Dermis blood vessel endothelial cell (primary cell): Measurements from ENCODE around the gene MALT1. TPM values are rescaled to one million over a fixed set of nuclear protein-coding genes. Genes with fewer than 3 reads are reported as not detected.
A peak's percentile ranks its signal among the peaks of the same experiment; 100 is the strongest.

Experiments used
- DNase-seq: peaks from one replicate; pipeline ENCODE4 v3.0.0; 2010
- total RNA-seq: library from RNA; depleted of rRNA; stranded (reverse); fragments of >200 nt; gene quantifications from 2 replicates; pipeline ENCODE4 v1.2.3, GENCODE V29; 2014

Gene MALT1
- total RNA-seq, 1 donor from 2014 or later: 37.1 TPM

DNA sequence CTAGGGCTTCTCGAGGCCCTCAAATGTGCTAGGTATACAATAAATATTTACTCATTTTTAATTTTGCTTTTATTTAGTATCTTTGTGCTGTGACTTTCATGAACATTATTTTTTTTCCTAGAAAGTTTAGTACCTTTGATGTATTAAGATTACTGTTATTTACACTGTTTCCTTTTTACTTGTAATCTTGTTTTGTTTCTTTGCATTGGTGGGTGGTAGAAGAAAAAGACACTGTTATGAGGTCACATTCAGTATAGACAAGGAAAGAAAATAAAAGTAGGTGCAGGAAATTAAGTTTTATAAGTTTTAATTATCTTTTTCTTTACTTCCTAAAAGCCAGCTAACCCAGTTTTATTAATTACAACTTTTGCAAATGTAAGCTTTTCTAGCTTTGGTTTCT lies 23.0 kb downstream of the MALT1 start:
- no peak for DNase-seq

- DNase-seq: no peak
Measured at GRCh38 chr18:58694720-58695468, 23.6 kb downstream of the MALT1 start.

GRCh38 chr18:58695772-58696171 lies 24.5 kb downstream of the MALT1 start:
- no peak for DNase-seq

DNA sequence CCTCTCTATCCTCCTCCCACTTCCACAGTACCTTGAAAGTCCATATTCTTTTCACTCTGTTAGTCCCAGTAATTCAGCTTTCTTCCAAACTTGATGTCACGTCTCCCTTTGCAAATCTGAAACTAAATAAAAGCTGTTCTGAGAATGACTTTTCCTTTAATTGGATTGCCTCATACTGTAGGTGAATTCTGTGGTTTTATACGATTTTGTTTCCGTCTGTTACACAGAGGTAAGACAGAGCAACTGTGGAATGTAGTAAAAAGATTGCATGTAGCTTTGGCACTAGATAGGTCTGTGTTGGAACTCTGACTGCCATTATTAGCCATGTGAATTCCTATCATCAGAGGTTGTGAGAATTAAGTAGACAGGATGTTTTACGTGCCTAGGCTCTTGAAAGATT lies 25.9 kb downstream of the MALT1 start:
- no peak for DNase-seq

DNA sequence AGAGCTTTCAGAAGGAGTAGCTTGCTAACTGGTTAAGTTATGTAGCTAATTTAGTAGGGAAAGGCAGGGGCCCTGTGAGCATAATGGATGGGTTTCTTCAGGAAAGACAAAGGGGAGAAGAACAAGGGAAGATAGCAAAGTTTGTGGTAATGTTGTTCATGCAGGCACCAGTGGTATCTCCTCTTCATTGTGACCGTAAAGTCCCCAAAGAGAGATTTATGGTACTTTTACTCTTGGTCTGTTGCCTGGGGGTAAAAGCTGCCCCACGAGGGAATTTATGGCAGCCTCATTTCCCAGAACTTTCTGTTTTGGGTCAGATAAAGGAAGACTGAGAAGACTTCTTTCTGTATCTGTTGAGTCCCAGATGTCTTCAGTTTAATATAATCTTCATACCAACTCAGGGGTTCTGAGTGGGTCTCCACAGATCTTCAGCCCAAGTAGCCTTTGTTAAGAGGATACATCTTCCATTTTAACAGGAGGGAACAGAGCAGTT lies 27.5 kb downstream of the MALT1 start:
- no peak for DNase-seq

GRCh38 chr18:58699551-58699950 lies 28.3 kb downstream of the MALT1 start:
- peak; percentile 12 for DNase-seq

DNA sequence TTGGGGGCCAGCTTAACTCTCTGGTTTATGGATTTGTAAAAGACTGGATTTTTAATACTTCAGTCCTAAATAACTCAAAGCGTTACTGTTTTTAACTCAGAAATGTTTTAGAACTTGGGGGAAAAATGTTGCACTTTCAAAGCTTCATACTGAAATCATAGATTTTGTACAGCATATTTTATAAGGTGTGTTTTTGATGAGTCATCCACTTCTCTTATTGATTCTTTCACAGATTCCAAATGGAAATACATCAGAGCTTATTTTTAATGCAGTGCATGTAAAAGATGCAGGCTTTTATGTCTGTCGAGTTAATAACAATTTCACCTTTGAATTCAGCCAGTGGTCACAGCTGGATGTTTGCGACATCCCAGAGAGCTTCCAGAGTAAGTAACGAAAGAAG lies 28.9 kb downstream of the MALT1 start:
- DNase-seq: no peak

GRCh38 chr18:58712930-58713329 lies 41.7 kb downstream of the MALT1 start:
- DNase-seq: no peak

- DNase-seq: no peak
Measured at GRCh38 chr18:58714259-58714658, 43.0 kb downstream of the MALT1 start.

GRCh38 chr18:58714821-58715220 lies 43.6 kb downstream of the MALT1 start:
- no peak for DNase-seq

- no peak for DNase-seq
Measured at GRCh38 chr18:58715540-58715939, 44.3 kb downstream of the MALT1 start.

DNA sequence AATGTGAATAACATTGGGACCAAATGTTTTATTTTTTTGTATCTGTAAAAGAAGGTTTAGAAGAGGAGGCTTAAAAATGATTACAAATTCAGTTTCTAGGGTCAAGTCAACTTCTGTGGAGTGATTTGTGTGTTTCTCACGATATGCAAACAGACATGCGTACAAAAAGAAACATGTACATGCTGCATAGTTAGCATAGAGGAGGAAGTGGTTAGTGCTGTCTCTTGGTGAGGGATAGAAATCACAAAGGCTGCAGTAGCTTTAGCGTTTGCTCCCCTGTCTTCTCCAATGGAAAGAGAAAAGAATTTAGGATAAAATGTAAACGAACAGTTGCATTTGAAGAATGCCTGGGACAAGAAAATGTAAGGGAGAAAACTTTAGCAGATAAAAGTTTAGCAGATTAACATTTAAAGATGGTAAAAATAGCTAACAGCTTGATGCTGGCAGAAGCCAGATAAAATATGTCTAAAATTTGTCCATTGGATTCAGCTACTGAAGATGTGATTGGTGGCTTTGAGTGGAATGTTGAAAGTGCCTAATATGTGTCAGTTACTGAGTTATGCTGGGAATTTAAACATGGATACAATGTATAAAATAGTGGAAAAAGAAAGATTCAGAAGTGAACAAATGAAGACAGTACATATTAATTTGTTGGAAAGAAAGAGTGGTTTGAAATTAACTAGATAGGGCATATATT lies 44.9 kb downstream of the MALT1 start:
- DNase-seq: no peak

DNA sequence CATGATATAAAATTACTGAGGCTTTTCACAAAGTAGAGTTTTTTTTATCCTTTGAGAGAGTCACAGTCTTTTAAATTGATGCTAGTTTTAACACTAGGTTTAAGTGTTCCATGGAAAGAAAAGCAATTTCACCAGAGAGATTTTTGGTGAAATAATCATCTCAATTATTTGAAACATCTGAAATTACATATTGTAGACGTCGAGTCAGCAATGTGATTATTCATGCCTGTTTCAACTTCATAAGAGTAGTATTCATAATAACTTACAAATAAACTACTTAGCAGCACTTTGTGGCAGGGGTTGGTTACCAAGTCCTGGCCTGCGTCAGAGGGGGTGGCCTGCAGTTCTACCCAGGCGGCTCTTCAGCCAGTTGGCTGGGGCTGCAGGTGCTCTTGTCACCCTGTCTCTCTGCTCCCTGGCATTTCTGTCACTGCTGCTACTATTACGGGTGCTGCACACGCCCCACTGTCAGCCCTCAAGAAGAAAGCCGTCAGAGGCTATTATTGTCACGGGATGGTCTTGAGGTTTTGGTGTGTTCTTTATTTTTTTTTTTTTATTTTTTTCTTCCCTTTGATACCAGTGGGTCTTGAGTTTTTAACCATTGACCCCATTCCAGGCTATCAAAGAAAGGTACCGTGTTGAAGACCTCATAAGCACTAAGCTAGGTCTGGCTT lies 50.4 kb downstream of the MALT1 start:
- DNase-seq: no peak

DNA sequence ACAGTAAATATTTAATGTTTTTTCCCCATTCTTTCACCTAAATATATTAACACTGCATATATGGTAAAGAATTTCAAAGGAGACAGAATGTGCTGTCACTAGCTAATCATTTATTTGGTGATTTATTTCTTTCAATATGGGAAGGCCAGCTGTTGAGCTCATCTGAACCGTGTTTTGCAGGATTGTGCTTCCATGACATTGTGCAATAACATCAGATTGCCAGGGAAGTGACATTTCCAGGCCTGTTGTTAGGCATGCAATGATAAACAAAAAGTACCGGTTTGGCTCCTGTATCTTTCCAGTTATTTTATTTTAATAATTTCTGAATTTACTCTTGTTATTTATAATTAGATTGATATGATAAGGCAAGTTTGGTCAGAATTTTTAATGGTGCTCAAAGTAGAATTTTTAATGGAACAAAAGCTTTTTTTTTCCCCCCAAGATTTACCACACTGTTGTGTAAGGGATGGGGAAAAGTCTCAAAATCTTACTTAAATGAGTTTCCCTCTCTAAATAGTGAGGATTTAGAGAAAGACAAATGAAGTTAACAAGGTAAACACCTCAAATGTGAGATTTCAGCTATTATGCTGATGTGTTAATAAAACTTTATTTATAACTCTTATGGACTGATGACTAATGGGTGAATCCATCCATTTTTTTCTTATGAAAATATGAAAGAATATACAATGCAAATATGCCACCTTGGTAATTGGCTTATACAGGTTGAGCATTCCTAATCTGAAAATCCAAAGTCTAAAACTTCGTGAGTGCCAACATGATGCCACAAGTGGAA lies 52.7 kb downstream of the MALT1 start:
- DNase-seq: peak; percentile 2

DNA sequence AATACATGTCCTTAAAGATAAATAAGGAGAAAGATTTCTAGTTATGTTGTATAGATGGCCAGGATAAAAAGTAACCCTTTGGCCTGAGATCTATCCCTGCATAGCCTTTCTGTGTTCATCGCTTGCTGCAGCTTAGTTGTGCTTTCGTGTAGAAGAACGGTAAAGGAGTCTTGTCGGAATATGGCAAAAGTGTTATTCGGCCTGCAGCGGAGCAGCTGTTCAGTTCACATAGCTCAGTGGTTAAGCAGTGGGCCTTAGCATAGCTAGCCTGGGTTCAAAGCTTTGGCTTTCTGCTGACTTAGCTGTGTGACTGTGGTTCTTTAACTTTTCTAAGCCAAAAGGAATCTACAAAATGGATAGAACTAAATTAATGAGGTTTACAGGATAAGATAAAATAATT lies 55.4 kb downstream of the MALT1 start:
- DNase-seq: no peak

- no peak for DNase-seq
Measured at GRCh38 chr18:58727776-58728500, 56.7 kb downstream of the MALT1 start.

- DNase-seq: no peak
Measured at GRCh38 chr18:58728719-58729118, 57.5 kb downstream of the MALT1 start.

- no peak for DNase-seq
Measured at GRCh38 chr18:58730618-58731017, 59.4 kb downstream of the MALT1 start.

DNA sequence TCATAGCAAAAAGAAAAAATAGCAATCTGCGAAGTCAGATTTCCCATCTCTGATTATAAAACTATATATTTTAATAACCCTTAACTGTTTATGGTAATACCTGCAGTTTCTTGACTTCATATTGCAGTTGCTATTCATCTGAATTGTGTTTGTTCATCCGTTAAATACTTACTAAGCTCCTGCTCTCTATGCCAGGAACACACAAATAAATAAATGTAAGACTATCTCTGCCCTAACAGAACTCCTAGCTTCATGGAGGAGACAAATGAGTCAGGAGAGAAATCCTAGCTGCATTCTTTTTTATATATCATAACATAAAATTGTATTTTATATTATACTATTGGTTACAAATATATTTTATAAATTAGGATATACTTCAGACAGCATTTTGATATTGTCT lies 61.2 kb downstream of the MALT1 start:
- DNase-seq: no peak

DNA sequence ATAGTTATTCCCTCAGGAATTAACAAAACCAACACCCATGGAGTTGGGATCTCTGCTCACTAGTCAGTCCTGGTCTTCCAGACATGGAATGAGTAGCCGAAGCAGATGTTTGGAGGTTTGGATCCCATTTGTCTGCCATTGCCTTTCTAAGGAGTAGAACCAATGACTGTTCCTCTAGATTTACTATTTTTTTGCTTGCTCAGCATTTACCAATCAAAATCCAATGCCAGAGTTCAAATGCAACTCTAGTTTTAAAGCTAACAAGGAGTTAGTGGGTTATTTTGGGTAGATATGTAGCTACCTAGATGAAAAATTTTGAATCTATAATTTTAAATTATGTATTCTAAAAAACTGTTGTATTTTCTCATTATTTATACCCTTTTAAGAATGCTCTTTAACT lies 62.6 kb downstream of the MALT1 start:
- no peak for DNase-seq

GRCh38 chr18:58738322-58738721 lies 67.1 kb downstream of the MALT1 start:
- DNase-seq: no peak

- no peak for DNase-seq
Measured at GRCh38 chr18:58745914-58746313, 74.6 kb downstream of the MALT1 start.
